AG20443 (cell line): Measurements from ENCODE around the gene LRP11.
"Not testable (repeated sequence)": the region's sequence is repeated elsewhere in the genome, so short reads cannot be mapped to it uniquely, and the experiment has no call there.

Source experiments
- DNase-seq: peaks from one replicate; pipeline ENCODE4 v3.0.0; 2012; ENCODE audit warnings: low spot score, mixed read lengths

Gene LRP11

GRCh38 chr6:149848343-149848742 lies 15.8 kb downstream of the LRP11 start:
- not testable (repeated sequence) for DNase-seq

GRCh38 chr6:149847939-149848267 lies 16.3 kb downstream of the LRP11 start:
- DNase-seq = no peak

- DNase-seq = peak; percentile 56
These were observed 17.8 kb downstream of the LRP11 start for GRCh38 chr6:149846321-149846720.

- no peak for DNase-seq
These were observed 18.6 kb downstream of the LRP11 start for GRCh38 chr6:149845549-149845948.

GRCh38 chr6:149844480-149844879 lies 19.7 kb downstream of the LRP11 start:
- DNase-seq = no peak

GRCh38 chr6:149844036-149844435 lies 20.1 kb downstream of the LRP11 start:
- not testable (repeated sequence) for DNase-seq

GRCh38 chr6:149843051-149843633 lies 21.0 kb downstream of the LRP11 start:
- DNase-seq = no peak

GRCh38 chr6:149842331-149842730 lies 21.8 kb downstream of the LRP11 start:
- no peak for DNase-seq

GRCh38 chr6:149840345-149841075 lies 23.6 kb downstream of the LRP11 start:
- peak; percentile 95 for DNase-seq

- DNase-seq = peak; percentile 61
These were observed 29.4 kb downstream of the LRP11 start for GRCh38 chr6:149834513-149835481.

- no peak for DNase-seq
These were observed 30.5 kb downstream of the LRP11 start for GRCh38 chr6:149833651-149834050.

- DNase-seq = no peak
These were observed 32.8 kb downstream of the LRP11 start for GRCh38 chr6:149831308-149831820.

- peak; percentile 61 for DNase-seq
These were observed 33.3 kb downstream of the LRP11 start for GRCh38 chr6:149830731-149831307.

- DNase-seq = no peak
These were observed 38.9 kb downstream of the LRP11 start for GRCh38 chr6:149825292-149825691.

- no peak for DNase-seq
These were observed 41.1 kb downstream of the LRP11 start for GRCh38 chr6:149823013-149823412.

GRCh38 chr6:149821492-149821891 lies 42.7 kb downstream of the LRP11 start:
- DNase-seq = no peak

GRCh38 chr6:149820506-149820905 lies 43.7 kb downstream of the LRP11 start:
- DNase-seq = no peak

- no peak for DNase-seq
These were observed 48.4 kb downstream of the LRP11 start for GRCh38 chr6:149815788-149816187.

- no peak for DNase-seq
These were observed 50.8 kb downstream of the LRP11 start for GRCh38 chr6:149813351-149813750.

- DNase-seq = no peak
These were observed 54.4 kb downstream of the LRP11 start for GRCh38 chr6:149809798-149810197.

- DNase-seq = no peak
These were observed 58.0 kb downstream of the LRP11 start for GRCh38 chr6:149806127-149806526.

GRCh38 chr6:149783551-149783950 lies 80.6 kb downstream of the LRP11 start:
- no peak for DNase-seq
